ENCODE results near the gene KLHL3. TPM values are rescaled to one million over a fixed set of nuclear protein-coding genes. Genes with fewer than 3 reads are reported as not detected.

KLHL3 gene
- total RNA-seq, 1 experiment from 2014 or later, result 15.7 TPM

DNA sequence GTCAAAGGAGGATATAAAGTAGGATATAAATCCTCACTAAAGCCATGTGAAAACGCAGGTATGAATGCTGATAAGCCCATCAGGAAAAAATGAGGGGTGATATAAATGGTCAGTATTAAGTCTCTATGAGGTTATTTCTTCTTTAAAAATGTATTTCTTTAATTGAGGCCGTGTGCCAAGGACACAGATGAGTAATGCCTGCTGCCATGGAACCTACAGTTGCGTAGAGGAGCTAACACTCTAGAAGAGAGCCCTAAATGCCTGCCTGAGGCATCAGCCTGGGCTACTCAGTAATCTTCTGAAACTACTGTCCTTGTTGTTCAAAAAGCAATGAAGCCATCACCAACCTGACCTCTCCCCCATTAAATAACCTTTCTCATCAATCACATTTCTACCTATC lies 84.9 kb downstream of the KLHL3 start:
- ChIA-PET POLR2A (no interaction called here), CTCF (interaction anchor here (1.0 to 1.4 kb wide), 2 partner anchors 9 to 91 kb away, joined by 3 to 4 read pairs; no protein-coding TSS in a partner anchor)
- peaks cover 2% of the 10 kb centered on the region; the same call in 1 of the 2 replicates for H3K9me3 Mint-ChIP-seq
- H3K36me3 Mint-ChIP-seq, result 0 out of 2 replicates have a peak, but pooled peaks cover 2% of the 10 kb centered on the region
- TF ChIP-seq ATF2 (CRISPR knock-in tag; IDR thresholded peaks at IDR 0.05; ENCODE audit: borderline replicate concordance, low read depth) (no peak), ZNF263 (CRISPR knock-in tag; IDR thresholded peaks at IDR 0.05; ENCODE audit: low read depth) (no peak), ZNF138 (CRISPR knock-in tag; conservative IDR thresholded peaks at IDR 0.05) (no peak), EMX1 (CRISPR knock-in tag; IDR thresholded peaks at IDR 0.05) (no peak), MLX (CRISPR knock-in tag; IDR thresholded peaks at IDR 0.05) (no peak), NR1H2 (CRISPR knock-in tag; IDR thresholded peaks at IDR 0.05) (no peak), SMAD3 (CRISPR knock-in tag; IDR thresholded peaks at IDR 0.05; ENCODE audit: borderline replicate concordance) (no peak), SP1 (CRISPR knock-in tag; conservative IDR thresholded peaks at IDR 0.05) (no peak)
- TF ChIP-seq, protein P1, sequence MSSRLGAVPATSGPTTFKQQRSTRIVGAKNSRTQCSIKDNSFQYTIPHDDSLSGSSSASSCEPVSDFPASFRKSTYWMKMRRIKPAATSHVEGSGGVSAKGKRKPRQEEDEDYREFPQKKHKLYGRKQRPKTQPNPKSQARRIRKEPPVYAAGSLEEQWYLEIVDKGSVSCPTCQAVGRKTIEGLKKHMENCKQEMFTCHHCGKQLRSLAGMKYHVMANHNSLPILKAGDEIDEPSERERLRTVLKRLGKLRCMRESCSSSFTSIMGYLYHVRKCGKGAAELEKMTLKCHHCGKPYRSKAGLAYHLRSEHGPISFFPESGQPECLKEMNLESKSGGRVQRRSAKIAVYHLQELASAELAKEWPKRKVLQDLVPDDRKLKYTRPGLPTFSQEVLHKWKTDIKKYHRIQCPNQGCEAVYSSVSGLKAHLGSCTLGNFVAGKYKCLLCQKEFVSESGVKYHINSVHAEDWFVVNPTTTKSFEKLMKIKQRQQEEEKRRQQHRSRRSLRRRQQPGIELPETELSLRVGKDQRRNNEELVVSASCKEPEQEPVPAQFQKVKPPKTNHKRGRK (CRISPR knock-in tag; IDR thresholded peaks at IDR 0.05; ENCODE audit: borderline replicate concordance), result no peak
- TF ChIP-seq, protein P2, sequence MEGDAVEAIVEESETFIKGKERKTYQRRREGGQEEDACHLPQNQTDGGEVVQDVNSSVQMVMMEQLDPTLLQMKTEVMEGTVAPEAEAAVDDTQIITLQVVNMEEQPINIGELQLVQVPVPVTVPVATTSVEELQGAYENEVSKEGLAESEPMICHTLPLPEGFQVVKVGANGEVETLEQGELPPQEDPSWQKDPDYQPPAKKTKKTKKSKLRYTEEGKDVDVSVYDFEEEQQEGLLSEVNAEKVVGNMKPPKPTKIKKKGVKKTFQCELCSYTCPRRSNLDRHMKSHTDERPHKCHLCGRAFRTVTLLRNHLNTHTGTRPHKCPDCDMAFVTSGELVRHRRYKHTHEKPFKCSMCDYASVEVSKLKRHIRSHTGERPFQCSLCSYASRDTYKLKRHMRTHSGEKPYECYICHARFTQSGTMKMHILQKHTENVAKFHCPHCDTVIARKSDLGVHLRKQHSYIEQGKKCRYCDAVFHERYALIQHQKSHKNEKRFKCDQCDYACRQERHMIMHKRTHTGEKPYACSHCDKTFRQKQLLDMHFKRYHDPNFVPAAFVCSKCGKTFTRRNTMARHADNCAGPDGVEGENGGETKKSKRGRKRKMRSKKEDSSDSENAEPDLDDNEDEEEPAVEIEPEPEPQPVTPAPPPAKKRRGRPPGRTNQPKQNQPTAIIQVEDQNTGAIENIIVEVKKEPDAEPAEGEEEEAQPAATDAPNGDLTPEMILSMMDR (IDR thresholded peaks at IDR 0.05), result no peak
- TF ChIP-seq, protein P3, sequence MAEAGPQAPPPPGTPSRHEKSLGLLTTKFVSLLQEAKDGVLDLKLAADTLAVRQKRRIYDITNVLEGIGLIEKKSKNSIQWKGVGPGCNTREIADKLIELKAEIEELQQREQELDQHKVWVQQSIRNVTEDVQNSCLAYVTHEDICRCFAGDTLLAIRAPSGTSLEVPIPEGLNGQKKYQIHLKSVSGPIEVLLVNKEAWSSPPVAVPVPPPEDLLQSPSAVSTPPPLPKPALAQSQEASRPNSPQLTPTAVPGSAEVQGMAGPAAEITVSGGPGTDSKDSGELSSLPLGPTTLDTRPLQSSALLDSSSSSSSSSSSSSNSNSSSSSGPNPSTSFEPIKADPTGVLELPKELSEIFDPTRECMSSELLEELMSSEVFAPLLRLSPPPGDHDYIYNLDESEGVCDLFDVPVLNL (CRISPR knock-in tag; IDR thresholded peaks at IDR 0.05; ENCODE audit: borderline replicate concordance, low read depth), result no peak
- TF ChIP-seq, protein P4, sequence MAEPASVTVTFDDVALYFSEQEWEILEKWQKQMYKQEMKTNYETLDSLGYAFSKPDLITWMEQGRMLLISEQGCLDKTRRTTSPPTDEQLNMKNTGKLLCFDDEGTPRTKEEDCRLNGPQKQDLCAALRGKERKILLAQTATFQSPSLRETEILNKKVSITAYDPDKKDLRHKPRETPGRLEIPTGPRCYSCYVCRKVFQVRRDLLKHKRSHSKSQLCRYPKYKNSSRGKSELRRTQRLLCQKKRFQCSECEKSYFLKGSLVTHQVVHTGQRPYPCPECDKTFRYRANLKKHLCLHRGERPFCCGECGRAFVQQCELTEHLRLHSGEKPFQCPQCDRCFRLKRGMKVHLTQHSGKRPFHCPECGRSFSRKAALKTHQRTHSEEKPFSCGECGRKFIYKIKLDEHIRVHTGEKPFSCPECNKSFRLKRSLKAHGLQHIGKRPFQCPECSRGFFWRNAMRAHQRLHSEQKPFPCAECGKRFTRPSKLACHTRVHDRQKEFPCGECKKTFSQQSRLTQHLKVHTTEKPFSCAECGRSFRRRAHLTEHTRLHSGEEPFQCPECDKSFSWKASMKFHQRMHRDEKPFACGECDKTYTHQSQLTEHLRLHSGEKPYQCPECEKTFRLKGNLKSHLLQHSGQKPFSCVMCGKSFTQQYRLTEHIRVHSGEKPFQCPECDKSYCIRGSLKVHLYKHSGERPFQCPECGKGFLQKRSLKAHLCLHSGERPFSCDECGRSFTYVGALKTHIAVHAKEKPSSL (CRISPR knock-in tag; conservative IDR thresholded peaks at IDR 0.05), result no peak
- no peaks in the 10 kb centered on the region for H3K27me3 Mint-ChIP-seq (ENCODE audit: low read depth)
- DNase-seq (ENCODE audit: low spot score) (no peak), ATAC-seq (no peak)
- H3K27ac Mint-ChIP-seq, result no peak overlapping the region
- no peaks in the 10 kb centered on the region for H3K4me1 Mint-ChIP-seq
- H3K4me3 Mint-ChIP-seq, result no peak overlapping the region

- Mint-ChIP-seq H3K36me3 (peaks cover 12% of the 10 kb centered on the region; the same call in 1 of the 2 replicates), H3K4me3 (no peak overlapping the region), H3K27ac (no peak overlapping the region), H3K4me1 (no peaks in the 10 kb centered on the region), H3K9me3 (peaks cover 14% of the 10 kb centered on the region; the same call in 1 of the 2 replicates), H3K27me3 (ENCODE audit: low read depth) (no peaks in the 10 kb centered on the region)
- ATAC-seq (no peak), DNase-seq (ENCODE audit: low spot score) (no peak)
- ChIA-PET POLR2A (no interaction called here), CTCF (interaction anchor here (2.4 kb wide), 1 partner anchor 11 kb away, joined by 9 read pairs; no protein-coding TSS in a partner anchor)
- no peak for TF ChIP-seq JUN (CRISPR knock-in tag; IDR thresholded peaks at IDR 0.05)
- no peak for TF ChIP-seq RELA (CRISPR knock-in tag; IDR thresholded peaks at IDR 0.05; ENCODE audit: borderline replicate concordance)
- TF ChIP-seq, protein P5, sequence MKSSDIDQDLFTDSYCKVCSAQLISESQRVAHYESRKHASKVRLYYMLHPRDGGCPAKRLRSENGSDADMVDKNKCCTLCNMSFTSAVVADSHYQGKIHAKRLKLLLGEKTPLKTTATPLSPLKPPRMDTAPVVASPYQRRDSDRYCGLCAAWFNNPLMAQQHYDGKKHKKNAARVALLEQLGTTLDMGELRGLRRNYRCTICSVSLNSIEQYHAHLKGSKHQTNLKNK (CRISPR knock-in tag; IDR thresholded peaks at IDR 0.05), result no peak
- no peak for TF ChIP-seq ERG (CRISPR knock-in tag; IDR thresholded peaks at IDR 0.05)
- TF ChIP-seq, protein P6, sequence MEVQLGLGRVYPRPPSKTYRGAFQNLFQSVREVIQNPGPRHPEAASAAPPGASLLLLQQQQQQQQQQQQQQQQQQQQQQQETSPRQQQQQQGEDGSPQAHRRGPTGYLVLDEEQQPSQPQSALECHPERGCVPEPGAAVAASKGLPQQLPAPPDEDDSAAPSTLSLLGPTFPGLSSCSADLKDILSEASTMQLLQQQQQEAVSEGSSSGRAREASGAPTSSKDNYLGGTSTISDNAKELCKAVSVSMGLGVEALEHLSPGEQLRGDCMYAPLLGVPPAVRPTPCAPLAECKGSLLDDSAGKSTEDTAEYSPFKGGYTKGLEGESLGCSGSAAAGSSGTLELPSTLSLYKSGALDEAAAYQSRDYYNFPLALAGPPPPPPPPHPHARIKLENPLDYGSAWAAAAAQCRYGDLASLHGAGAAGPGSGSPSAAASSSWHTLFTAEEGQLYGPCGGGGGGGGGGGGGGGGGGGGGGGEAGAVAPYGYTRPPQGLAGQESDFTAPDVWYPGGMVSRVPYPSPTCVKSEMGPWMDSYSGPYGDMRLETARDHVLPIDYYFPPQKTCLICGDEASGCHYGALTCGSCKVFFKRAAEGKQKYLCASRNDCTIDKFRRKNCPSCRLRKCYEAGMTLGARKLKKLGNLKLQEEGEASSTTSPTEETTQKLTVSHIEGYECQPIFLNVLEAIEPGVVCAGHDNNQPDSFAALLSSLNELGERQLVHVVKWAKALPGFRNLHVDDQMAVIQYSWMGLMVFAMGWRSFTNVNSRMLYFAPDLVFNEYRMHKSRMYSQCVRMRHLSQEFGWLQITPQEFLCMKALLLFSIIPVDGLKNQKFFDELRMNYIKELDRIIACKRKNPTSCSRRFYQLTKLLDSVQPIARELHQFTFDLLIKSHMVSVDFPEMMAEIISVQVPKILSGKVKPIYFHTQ (CRISPR knock-in tag; IDR thresholded peaks at IDR 0.05), result no peak
- TF ChIP-seq NR3C1 (CRISPR knock-in tag; conservative IDR thresholded peaks at IDR 0.05; ENCODE audit: low read depth), result no peak
Measured at GRCh38 chr5:137649228-137649935, 86.5 kb downstream of the KLHL3 start.
